8988T (cell line): ENCODE results near the gene PRRX2.

Source experiments
- DNase-seq: peaks from one replicate; pipeline ENCODE4 v3.0.0; 2011

Gene PRRX2

GRCh38 chr9:129762985-129763926 lies 97.8 kb downstream of the PRRX2 start:
- DNase-seq: no peak

- no peak for DNase-seq
These were observed 100.4 kb downstream of the PRRX2 start for GRCh38 chr9:129765764-129766317.

GRCh38 chr9:129768486-129768885 lies 103.0 kb downstream of the PRRX2 start:
- DNase-seq: no peak

GRCh38 chr9:129769669-129770068 lies 104.2 kb downstream of the PRRX2 start:
- DNase-seq: no peak

GRCh38 chr9:129770741-129771140 lies 105.3 kb downstream of the PRRX2 start:
- no peak for DNase-seq
